GM21447 (cell line): ENCODE data around the gene MCF2L.
"Not testable (repeated sequence)": the region's sequence is repeated elsewhere in the genome, so short reads cannot be mapped to it uniquely, and the experiment has no call there.

Experiments
- ATAC-seq: cut with Tn5 transposase; IDR thresholded peaks from one replicate; pipeline ENCODE4 v1.9.1; 2021; ENCODE audit not compliant: unreplicated experiment

Gene MCF2L

GRCh38 chr13:113092776-113093579, 124.0 kb downstream of the MCF2L start:
- ATAC-seq = no peak

GRCh38 chr13:113093580-113094409, 124.8 kb downstream of the MCF2L start:
- no peak for ATAC-seq

GRCh38 chr13:113094410-113094800, 125.4 kb downstream of the MCF2L start:
- ATAC-seq = no peak

- no peak for ATAC-seq
These were observed 126.4 kb downstream of the MCF2L start for GRCh38 chr13:113095146-113096051.

GRCh38 chr13:113096052-113096744, 127.2 kb downstream of the MCF2L start:
- ATAC-seq = no peak

- ATAC-seq = no peak
These were observed 127.8 kb downstream of the MCF2L start for GRCh38 chr13:113096745-113097305.

GRCh38 chr13:113097651-113098050, 128.6 kb downstream of the MCF2L start:
- ATAC-seq = no peak

- ATAC-seq = no peak
These were observed 129.2 kb downstream of the MCF2L start for GRCh38 chr13:113098162-113098732.

- ATAC-seq = no peak
These were observed 130.1 kb downstream of the MCF2L start for GRCh38 chr13:113099142-113099541.

- ATAC-seq = not testable (repeated sequence)
These were observed 133.3 kb downstream of the MCF2L start for GRCh38 chr13:113102302-113102701.

- ATAC-seq = no peak
These were observed 133.7 kb downstream of the MCF2L start for GRCh38 chr13:113102727-113103126.

- no peak for ATAC-seq
These were observed 134.6 kb downstream of the MCF2L start for GRCh38 chr13:113103646-113104045.

- ATAC-seq = no peak
These were observed 136.3 kb downstream of the MCF2L start, which contains the start of gene F7 for GRCh38 chr13:113105032-113105920. Gene F7, plus strand, starts transcription at chr13:113105791. Its CDS starts 51 bp downstream, at chr13:113105842.

GRCh38 chr13:113105921-113106452, 137.0 kb downstream of the MCF2L start:
- no peak for ATAC-seq

- ATAC-seq = no peak
These were observed 137.8 kb downstream of the MCF2L start for GRCh38 chr13:113106711-113107351.

- ATAC-seq = not testable (repeated sequence)
These were observed 139.5 kb downstream of the MCF2L start for GRCh38 chr13:113108521-113108920.

GRCh38 chr13:113109151-113110047, 140.4 kb downstream of the MCF2L start:
- no peak for ATAC-seq
